Thyroid gland (tissue), 4 donors: ENCODE measurements around the gene STYXL1. TPM values are rescaled to one million over a fixed set of nuclear protein-coding genes. Genes with fewer than 3 reads are reported as not detected.
"Not testable (repeated sequence)": the region's sequence is repeated elsewhere in the genome, so short reads cannot be mapped to it uniquely, and the experiment has no call there.

Experiments
- DNase-seq, 2 donors: peaks; one replicate each; pipeline ENCODE4 v3.0.0-alpha.2; 2019
- H3K27ac ChIP-seq, 3 donors: fragments of 200-600 bp; sonication (generic); 1 replicate in 2 of 3; 2 replicates in 1 of 3; pipeline ENCODE4 v1.5.1; 2016 to 2019; ENCODE audit warnings: mild to moderate bottlenecking in 1 of 3, moderate library complexity in 1 of 3
- H3K27me3 ChIP-seq: fragments of 200-600 bp; sonication (generic); one replicate; pipeline ENCODE4 v1.5.1; 2019
- H3K36me3 ChIP-seq, 2 donors: fragments of 200-600 bp; sonication (generic); one replicate each; pipeline ENCODE4 v1.5.1; 2016 to 2019
- H3K4me1 ChIP-seq, 2 donors: fragments of 200-600 bp; sonication (generic); one replicate each; pipeline ENCODE4 v1.5.1; 2017 to 2019
- H3K4me3 ChIP-seq, 3 donors: fragments of 200-600 bp; sonication (generic); replicated peaks in 1 of 3; 1 replicate in 2 of 3; 2 replicates in 1 of 3; pipeline ENCODE4 v1.5.1; 2016; ENCODE audit warnings: mild to moderate bottlenecking in 1 of 3
- H3K9me3 ChIP-seq: fragments of 200-600 bp; sonication (generic); one replicate; pipeline ENCODE4 v1.5.1; 2017
- CTCF ChIP-seq, 6 experiments: fragments of 200-600 bp in 3 of 6; fragments of 450-650 bp in 3 of 6; sonication (generic) in 3 of 6; IDR thresholded peaks; one replicate each; pipeline ENCODE4 v1.5.1; 2016 to 2019; ENCODE audit warnings: antibody characterized with exemption in 6 of 6, mild to moderate bottlenecking in 2 of 6, inconsistent platforms in 1 of 6, moderate library complexity in 1 of 6
- POLR2A ChIP-seq, 2 donors: fragments of 450-650 bp; IDR thresholded peaks; one replicate each; pipeline ENCODE4 v1.6.1; 2017; ENCODE audit warnings: antibody characterized with exemption in 2 of 2, mild to moderate bottlenecking in 2 of 2, moderate library complexity in 1 of 2
- WGBS, 2 donors: methylation state at CpG; one replicate each; pipeline ENCODE4 v1.1.5; 2017; 5-methylcytosine and 5-hydroxymethylcytosine counted together
- intact Hi-C: fragments of 100-400 bp; cut with DNase I; formaldehyde crosslinking; loops from one replicate; pipeline ENCODE4 v1.15.1; 2023
- total RNA-seq, 4 donors: library from RNA; depleted of rRNA; stranded (reverse); fragments of >200 nt; gene quantifications; one replicate each; pipeline ENCODE4 v1.2.3, GENCODE V29; 2016

The STYXL1 gene
- 10 to 100 TPM; 14.5 to 53.7 (median 29.1) TPM for total RNA-seq

- Histone ChIP-seq H3K36me3 (no peaks in the 10 kb centered on the region), H3K27ac (peak within 1 kb of the TSS; percentile 80 to 90 (median 86)), H3K9me3 (no peaks in the 10 kb centered on the region), H3K27me3 (no peaks in the 10 kb centered on the region), H3K4me3 (peak within 1 kb of the TSS; percentile 51 to 97 (median 81)), H3K4me1 (peaks cover 6 to 19% of the 10 kb centered on the region in 2 donors)
- peak; percentile 96 to 97 for DNase-seq
- 0% methylated on average over 25 to 36 of the region's 58 CpGs for WGBS, 2 donors
- intact Hi-C loops: no loop called here
- peak in 1 of 2 donors; percentile 90 for TF ChIP-seq POLR2A (IDR thresholded peaks at IDR 0.05)
- no peak for TF ChIP-seq CTCF (IDR thresholded peaks at IDR 0.05)
These were observed at the start of gene STYXL1, which contains the start of gene MDH2 for GRCh38 chr7:76047811-76048667. STYXL1 (minus strand) TSS chr7:76048000; CDS start chr7:76030523, 17,477 bp downstream. MDH2 (plus strand) TSS chr7:76048106; CDS start chr7:76048161, 55 bp downstream.

- H3K4me3 ChIP-seq: no peak overlapping the region
- H3K36me3 ChIP-seq: no peaks in the 10 kb centered on the region
- intact Hi-C loops: no loop called here
- H3K27me3 ChIP-seq: no peaks in the 10 kb centered on the region
- no peak for DNase-seq
- H3K9me3 ChIP-seq: no peaks in the 10 kb centered on the region
- WGBS, 2 donors: 78 to 94% methylated on average over 3 of the region's 3 CpGs
- peaks cover 8 to 13% of the 10 kb centered on the region in 2 donors for H3K4me1 ChIP-seq
- TF ChIP-seq POLR2A (IDR thresholded peaks at IDR 0.05) (no peak), CTCF (IDR thresholded peaks at IDR 0.05) (no peak)
- H3K27ac ChIP-seq: no peak overlapping the region
These were observed 48.1 kb upstream of the STYXL1 start for GRCh38 chr7:76095908-76096307.

GRCh38 chr7:76094326-76094725 lies 46.5 kb upstream of the STYXL1 start:
- H3K4me1 ChIP-seq, H3K4me3 ChIP-seq, intact Hi-C loops, H3K27me3 ChIP-seq, H3K27ac ChIP-seq, DNase-seq, H3K36me3 ChIP-seq, H3K9me3 ChIP-seq: not testable (repeated sequence)
- WGBS, 2 donors: 87 to 94% methylated on average over 5 of the region's 5 CpGs

- intact Hi-C loops, H3K27ac ChIP-seq, H3K36me3 ChIP-seq, H3K4me3 ChIP-seq, H3K9me3 ChIP-seq, DNase-seq, H3K27me3 ChIP-seq, H3K4me1 ChIP-seq: not testable (repeated sequence)
- WGBS, 2 donors: 91 to 98% methylated on average over 3 to 5 of the region's 5 CpGs
These were observed 45.7 kb upstream of the STYXL1 start for GRCh38 chr7:76093531-76093930.

GRCh38 chr7:76091506-76091905 lies 43.7 kb upstream of the STYXL1 start:
- WGBS, 2 donors: 87 to 98% methylated on average over 5 of the region's 5 CpGs
- no peaks in the 10 kb centered on the region for H3K27me3 ChIP-seq
- intact Hi-C loops: no loop called here
- H3K36me3 ChIP-seq: no peaks in the 10 kb centered on the region
- no peak overlapping the region for H3K27ac ChIP-seq
- no peaks in the 10 kb centered on the region for H3K9me3 ChIP-seq
- H3K4me3 ChIP-seq: no peak overlapping the region
- TF ChIP-seq POLR2A (IDR thresholded peaks at IDR 0.05) (no peak), CTCF (IDR thresholded peaks at IDR 0.05) (no peak)
- H3K4me1 ChIP-seq: no peaks in the 10 kb centered on the region
- DNase-seq: no peak

- 81 to 82% methylated on average over 10 of the region's 10 CpGs for WGBS, 2 donors
- Histone ChIP-seq H3K27me3 (no peaks in the 10 kb centered on the region), H3K27ac (no peak overlapping the region), H3K4me3 (no peak overlapping the region), H3K4me1 (no peaks in the 10 kb centered on the region), H3K36me3 (no peaks in the 10 kb centered on the region), H3K9me3 (no peaks in the 10 kb centered on the region)
- intact Hi-C loops: no loop called here
- no peak for DNase-seq
- TF ChIP-seq CTCF (IDR thresholded peaks at IDR 0.05): no peak
These were observed 42.2 kb upstream of the STYXL1 start for GRCh38 chr7:76089865-76090475.

GRCh38 chr7:76087362-76087791 lies 39.6 kb upstream of the STYXL1 start:
- not testable (repeated sequence) for H3K4me3 ChIP-seq, H3K27ac ChIP-seq

More at GRCh38 chr7:76087362-76087791, 39.6 kb upstream of the STYXL1 start:
- 63 to 73% methylated on average over 5 of the region's 5 CpGs for WGBS, 2 donors
- H3K4me1 ChIP-seq, H3K27me3 ChIP-seq, DNase-seq, intact Hi-C loops, H3K36me3 ChIP-seq, H3K9me3 ChIP-seq: not testable (repeated sequence)
